GM18520 (cell line): ENCODE measurements around the gene SEMA3A.

ENCODE experiments used
- ATAC-seq: cut with Tn5 transposase; IDR thresholded peaks from one replicate; pipeline ENCODE4 v1.9.1; 2021; ENCODE audit not compliant: unreplicated experiment

Gene SEMA3A

DNA sequence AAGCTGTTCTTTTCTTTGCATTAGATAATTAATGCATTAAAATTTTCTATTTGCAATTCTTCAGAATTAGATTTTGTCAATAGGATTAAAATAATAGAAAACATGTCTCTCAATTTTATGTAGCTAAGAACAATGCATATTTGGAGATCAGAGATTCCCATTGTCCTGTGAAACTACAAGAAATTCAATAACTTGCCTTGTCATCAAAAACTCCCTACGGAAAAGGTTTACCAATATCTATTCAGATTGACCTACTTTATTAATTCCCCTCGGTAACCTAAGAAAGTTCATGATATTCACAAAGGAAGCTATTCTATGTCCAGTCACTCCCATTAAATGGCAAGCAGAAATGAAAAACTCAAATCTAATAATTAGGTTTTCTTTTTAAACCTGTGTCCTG lies 172.6 kb downstream of the SEMA3A start:
- no peak for ATAC-seq

DNA sequence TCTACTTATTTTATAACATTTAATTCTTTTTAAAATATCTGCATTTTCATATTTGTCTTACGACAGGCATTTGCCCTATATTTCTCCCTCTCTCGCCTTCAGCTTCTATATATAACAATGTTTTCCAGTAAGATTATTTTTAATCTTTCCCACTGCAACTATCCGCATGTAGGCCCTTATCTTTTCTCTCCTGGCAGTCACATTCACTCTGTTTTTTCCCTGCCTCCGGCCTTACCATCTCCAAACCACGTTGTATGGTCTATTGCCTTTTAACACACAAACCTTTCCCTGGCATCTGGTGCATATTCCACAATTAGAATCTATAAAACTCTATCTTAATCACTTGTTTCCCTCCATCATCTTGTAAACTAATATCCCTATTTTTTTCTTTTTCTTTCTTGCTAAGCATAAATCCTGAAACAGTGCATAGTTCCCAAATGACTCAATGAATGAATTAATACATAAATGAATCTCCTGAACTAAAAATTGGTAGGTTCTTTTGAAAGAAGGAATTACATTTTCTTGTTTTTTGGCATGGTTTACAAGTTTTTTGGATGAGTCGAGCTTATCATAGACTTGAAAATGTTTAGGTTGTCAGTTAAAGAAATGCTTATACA lies 173.2 kb downstream of the SEMA3A start:
- no peak for ATAC-seq

DNA sequence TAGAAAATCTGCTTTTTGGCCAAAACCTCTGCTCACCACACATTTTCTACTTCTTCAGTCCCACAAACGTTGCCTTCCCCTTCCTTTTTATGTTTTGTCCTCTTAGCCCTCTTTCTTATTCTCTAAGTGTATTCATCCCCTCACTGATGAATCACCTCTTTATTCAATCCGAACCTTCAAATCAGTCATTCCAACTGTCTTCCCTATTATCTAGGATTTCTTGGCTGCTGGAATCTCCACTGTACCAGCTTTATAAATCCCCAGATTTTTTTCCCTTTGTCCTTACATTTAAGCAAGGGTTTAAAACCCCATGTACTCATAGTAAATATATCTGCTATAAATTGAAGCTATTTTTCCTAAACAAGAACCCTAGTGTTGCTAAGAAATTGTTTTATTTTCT lies 176.9 kb downstream of the SEMA3A start:
- no peak for ATAC-seq

DNA sequence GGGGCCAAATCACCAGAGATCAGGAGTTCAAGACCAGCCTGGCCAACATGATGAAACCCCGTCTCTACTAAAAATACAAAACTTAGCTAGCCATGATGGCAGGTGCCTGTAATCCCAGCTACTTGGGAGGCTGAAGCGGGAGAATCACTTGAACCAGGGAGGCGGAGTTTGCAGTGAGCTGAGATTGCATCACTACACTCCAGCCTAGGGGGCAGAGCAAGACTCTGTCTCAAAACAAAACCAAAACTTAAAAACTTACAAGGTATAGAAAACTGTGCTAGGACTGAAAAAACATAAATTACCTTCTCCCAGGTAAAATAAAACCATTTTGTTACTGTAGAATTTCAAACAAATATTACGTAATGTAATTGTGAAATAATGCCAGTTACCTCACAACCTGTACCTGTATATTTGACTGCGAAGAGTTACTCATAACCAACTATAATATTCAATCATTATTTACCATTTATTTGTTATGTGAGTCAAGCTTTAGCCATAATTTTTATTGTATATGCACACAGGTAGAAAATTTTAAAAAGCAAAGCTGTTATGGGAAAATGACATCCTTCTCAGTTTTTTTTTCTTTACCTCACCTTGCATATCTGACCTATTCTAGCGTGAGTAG lies 180.9 kb downstream of the SEMA3A start:
- no peak for ATAC-seq

DNA sequence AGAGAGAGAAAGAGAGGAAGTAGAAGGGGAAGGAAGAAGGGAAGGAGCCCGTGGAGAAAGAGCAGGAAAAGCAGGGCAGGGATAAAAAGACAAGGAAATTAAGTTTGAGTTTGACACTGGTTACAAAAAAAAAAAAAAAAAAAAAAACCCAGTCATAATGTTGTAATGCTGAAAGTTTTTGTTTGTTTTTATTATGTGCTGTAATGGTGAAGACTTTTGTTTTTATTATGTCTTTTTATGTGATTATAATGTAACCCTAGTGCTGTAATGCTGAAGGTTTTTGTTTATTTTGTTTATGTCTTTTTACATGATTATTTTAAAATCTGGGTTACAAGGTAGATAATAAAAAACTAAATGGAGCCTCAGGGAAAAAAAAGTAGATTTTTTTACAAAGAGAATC lies 184.8 kb downstream of the SEMA3A start:
- no peak for ATAC-seq

DNA sequence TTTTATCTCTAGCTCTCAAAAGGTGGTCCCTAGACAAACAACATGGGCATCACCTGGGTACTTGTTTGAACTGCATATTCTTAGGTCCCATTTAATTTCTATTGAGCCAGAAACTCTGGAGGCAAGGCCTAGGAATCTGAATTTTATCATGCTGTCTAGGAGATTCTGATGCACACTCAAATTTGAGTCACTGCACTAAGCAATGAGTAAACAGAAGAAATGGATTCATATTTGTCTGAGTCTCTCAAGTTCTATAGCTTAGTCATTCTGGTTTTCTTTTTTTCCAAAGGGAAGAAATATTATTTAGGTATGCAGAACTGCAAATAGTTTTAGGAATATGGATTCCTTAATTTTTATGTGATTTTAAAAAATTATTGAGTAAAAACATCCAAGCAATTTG lies 185.5 kb downstream of the SEMA3A start:
- no peak for ATAC-seq

DNA sequence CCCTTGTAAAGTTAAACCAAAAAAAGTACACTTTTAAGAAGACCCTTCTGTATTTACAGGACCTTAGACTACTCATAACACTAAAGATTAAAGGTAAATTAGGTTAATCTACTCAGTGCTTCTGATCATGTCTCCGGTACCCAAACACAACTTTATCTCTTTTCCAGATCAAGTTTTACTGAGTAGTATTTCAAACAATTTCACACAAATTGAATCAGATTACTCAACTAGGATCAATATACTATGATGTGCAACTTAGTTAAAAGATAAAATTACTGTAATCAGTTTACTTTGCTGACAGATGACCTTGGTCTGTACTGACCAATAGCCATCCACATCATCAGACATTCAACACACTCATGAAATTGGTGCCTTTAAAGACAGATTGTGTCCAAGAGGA lies 191.4 kb downstream of the SEMA3A start:
- ATAC-seq: no peak

DNA sequence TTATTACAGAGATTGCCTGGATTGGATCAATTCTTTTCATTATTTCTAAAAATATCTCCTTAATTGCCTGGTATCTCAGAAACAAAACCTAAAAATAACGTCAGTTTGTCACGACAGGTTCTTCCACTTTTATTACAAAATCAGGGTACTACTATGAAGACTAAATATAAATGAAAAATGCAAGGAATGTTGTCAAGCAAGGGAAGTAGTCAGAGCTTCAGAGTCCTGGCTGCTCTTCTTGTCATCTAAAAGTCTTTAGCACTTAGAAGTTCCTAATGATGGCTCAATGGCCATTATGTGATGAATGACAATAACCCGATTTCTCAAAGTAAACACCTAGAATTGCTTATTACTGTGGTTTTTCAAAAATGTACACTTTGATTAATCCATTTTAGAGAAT lies 192.2 kb downstream of the SEMA3A start:
- no peak for ATAC-seq

DNA sequence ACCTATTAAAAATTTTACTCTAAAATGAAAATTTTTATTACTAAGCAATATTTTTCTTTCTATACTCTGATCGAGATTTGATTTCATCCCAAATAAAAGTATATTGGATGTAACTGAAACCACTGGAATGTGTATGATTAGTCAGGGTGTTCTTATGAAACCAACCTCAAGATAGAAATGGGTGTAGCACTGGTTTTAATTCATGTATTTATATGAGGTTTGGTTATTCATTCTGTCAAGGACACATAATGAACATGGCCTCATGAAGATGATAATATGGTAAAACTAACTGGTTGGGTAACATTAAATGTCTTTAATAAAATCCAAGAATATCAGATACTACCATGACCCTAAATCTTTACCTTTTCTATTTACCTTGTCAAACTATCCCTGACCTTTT lies 197.7 kb downstream of the SEMA3A start:
- no peak for ATAC-seq

DNA sequence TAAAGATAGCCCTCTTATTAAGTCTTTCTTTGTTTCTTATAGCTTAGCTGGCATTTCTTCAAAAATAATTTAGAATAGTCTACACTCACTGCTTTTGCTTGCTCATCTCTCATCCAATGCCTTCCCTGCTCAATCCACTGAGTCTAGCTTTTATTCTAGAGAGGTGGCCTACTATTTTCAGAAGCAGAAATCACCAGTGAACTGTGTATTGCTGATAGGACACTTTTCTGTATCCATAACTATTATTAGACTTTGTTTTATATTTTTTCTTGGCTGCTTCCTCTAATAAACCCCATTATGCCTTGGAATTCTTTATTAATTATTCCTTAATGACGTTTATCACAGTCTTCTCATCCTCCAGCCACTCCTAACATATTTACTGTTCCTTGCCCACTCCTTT lies 206.8 kb downstream of the SEMA3A start:
- no peak for ATAC-seq

DNA sequence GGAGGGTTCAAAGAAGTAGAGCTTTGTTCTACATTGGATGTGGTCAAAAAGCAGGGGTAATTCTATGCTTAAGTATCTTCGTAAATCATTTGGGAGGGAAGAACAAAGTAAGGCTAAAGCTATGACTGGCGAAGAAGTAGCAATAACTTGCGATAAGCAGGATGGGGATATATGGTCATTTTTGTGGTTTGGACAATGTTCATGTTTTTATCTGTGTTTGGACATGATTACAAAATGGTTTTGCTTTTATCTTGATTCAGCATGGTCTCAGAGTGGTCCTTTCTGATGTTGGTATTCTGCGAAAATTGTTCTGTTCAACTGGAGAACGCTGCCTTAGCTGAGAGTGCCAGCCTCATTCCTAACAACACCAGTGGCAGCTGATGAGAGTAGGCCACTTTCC lies 208.8 kb downstream of the SEMA3A start:
- no peak for ATAC-seq

DNA sequence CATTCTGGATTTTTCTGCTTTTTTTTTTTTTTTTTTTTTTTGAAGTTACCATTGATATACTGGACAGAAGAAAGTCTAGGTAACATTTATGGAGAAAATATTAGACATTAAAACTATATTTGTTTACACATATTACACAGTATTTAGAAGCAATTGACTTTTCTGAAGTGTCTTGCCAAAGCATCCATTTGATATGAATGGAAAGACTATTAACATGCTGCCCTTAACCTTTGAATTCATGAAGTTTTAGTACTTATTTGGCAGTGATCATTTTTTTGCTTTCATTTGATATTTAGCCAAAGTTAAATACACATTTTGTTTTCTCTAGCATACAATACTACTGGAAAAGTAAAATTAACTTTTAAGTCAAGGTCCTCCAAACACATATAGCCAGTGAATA lies 210.0 kb downstream of the SEMA3A start:
- ATAC-seq: no peak

DNA sequence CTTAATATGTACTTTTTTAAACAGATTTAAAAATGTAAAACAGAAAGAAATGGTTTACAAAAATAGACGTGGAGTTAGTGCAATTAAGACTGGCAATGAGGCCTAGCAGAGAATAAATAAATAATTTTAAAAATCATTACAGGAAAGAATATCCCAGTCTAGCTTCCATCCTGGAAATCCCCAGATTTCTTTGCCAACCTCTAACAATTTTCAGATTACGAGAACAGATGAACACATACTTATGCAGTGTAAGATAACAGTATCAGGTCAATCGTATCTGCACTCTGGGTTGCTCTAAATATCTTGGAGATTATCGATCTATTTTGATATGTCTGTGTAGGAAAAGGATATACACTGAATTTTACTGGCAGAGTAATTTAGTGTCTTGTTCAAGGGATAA lies 210.5 kb downstream of the SEMA3A start:
- no peak for ATAC-seq

DNA sequence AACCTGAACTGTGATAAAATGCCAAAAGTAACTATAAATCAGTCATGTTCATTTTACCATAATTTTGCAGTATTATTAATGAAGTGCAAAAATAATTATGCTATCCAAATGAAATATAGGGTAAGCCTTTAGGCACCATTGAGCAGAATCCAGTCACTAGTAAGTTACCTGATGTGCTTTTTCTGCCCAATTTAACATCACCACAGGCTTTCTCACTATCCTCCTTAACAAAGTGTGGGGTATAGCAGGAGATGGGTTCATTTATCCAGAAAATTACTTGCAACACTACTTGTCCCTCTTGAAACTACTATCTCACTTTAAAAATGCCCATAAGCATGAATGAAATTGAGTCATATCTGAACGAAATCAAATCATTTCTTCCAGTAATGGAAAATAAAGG lies 211.0 kb downstream of the SEMA3A start:
- no peak for ATAC-seq

DNA sequence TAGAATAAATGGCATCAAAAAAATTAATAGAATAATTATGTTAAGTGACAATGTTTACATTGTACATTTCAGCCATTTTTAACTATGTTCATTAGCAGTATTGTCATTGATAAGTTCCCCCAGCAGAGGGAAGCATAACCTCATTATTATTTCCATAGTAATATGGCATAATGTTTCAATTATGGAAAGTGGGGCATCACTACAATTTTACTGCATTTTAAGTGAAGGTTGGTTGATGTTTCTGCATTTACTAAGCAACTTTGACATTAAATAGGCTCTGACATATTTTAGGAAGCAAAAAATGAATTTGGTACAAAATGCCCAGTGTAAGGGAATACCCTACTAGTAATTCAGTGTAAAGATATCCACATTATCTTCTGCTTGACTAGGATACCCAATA lies 218.3 kb downstream of the SEMA3A start:
- ATAC-seq: peak; percentile 63

DNA sequence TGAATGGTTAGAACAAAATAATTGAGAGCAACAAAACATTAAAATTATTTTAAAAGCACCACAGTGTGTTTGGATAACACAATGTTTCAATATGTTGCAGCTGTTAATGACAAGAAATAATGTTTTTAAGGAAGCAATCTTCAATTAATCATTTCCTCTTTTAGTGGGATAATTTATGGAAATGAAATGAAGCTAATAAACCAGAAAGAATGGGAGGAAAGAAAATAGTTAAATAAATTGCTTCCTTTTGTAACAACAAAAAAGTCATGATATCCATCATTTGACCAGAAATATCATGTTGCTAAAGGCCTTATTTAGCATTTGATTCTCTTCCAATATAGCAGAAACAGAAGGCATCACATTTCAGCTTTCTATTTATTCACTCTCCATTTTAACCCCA lies 224.5 kb downstream of the SEMA3A start:
- no peak for ATAC-seq

DNA sequence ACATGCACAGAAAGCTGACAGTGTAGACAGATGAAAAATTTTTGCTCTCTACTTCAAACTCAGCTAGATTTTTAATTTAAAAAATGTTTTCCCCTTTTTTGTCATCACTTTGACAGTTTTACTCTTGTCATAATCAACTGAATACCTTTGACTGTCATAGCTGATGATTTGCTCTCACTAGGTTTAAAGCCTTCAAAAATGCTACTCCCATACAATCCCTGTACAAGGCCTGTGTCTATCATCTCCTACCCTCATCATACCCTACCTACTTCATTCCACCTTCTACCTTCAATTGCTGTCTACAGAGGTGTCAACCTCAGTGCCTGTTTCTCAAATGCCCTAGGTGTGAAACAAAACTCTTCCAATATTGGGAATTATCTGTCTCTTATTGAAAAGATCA lies 230.3 kb downstream of the SEMA3A start:
- ATAC-seq: no peak

DNA sequence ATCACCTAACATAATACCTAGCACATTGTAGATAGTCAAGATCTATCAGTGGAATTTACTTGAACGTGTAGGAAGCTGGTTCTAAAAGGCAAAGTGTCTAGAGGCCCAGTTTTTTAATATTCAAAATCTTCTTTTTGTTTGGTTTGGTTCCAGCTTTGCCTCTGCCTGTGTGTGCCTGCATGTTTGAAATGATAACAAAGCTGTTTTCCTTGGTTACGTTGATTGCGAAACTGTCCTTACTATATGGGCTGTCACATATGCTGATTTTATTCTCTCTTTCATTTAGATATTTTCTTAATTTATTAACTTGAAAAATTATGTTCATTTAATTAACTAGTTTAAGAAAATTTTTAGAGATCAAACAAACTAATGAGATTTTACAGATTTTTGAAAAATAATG lies 237.3 kb downstream of the SEMA3A start:
- no peak for ATAC-seq

DNA sequence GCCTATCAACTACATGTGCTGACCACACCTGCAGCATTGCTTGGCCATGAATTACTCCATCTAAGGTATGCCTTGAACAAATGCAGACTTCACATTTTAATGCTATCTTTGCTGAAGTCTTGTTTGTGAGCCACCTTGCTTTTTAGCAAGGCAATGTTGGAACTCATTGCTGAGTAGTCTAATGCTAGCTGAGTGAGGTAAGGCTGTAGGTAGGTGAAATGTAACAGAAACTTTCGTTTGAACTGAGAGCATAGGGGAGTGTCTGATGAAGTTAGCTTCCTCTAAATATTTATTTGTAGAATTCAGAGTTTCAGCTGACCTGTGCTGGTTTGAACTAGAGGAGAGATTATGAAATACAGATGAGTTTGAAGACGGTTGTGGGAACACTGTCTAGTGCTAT lies 238.5 kb downstream of the SEMA3A start:
- ATAC-seq: no peak

DNA sequence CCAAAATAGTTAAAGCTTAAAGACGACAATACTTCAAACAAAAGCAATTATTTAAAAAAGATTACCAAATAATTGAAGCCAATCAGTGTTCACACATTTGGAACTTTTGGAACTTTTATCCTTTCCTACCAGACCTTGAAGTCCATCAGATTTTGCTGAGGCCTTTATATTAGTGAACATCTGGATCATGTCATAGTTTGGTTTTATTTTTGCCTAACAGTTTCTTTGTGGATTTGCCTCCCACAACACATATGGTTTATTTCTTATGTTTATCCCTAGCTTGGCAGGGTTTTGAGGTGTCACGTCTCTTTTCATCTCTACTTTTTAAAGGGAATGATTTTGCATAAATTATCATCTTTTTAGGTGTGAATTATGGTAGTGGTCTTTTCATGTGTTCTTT lies 242.4 kb downstream of the SEMA3A start:
- ATAC-seq: no peak

DNA sequence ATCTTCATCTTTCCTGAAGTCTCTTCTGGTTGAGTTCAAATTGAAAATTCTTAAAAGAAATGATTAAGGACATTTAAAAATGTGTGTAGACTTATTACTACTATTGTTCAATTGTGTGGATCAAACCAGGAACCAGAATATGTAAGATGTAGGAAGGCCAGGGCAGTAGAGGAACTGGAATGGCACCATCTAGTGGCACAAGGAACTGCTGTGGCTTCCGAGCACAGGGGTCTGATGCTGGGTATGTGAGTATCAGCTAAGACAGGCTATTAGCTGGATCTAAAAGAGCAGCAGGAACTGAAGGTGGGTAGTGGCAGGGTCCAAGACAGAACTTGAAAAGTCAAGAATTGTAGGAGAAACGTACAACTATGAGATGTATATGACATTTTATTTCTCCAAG lies 247.3 kb downstream of the SEMA3A start:
- ATAC-seq: no peak

DNA sequence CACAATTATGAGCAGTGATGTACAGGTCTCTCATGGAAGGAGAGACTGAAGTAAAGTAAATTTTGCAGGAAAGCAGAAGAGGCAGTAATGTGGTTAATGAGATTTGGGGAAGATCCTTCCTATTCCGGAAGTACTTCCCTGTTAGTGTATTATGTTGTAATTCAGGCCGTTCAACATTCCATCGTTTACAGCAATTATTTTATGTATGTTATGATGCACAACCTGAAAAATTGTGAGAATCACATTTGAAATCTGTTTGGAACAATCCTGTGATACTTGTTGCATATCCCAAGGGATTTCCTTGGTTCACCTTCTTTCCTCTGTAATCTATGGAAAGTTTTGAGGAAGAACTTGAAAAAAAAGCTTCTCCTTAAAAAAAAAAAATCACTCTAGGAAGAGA lies 247.8 kb downstream of the SEMA3A start:
- no peak for ATAC-seq

DNA sequence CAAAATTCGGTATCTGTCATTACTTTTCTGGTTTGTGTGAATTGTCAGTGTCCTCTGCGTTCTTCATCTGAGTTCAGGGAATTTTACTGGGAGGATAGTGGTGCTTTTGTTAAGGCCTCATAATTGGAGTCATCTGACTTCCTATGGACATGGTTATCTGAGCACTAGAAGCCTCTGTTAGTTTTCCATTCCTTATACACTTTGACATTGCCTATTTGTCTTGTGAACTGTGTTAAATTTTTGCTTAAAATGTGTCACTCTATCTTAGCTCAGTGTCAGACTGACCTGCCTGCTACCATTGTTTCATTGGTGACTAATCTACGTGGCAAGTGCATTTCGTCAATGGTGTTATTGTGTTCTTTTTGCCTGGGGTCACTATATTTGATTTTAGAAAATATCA lies 253.3 kb downstream of the SEMA3A start:
- ATAC-seq: no peak
